HepG2 (cell line): ENCODE measurements around the gene SOCS7. TPM values are rescaled to one million over a fixed set of nuclear protein-coding genes. Genes with fewer than 3 reads are reported as not detected.

ENCODE experiments used
- ATAC-seq: fragments of 200-7000 bp; cut with Tn5 transposase; 3 replicates; pipeline ENCODE4 v1.9.1; 2020; ENCODE audit warnings: mild to moderate bottlenecking, moderate library complexity
- BruUV-seq: library from RNA; stranded (reverse); fragments of 400-500 nt; replicated peaks from 2 replicates; lab custom pipeline; 2021; lab: Mats Ljungman, UMichigan
- CTCF ChIA-PET: fragments of 300-600 bp; formaldehyde crosslinking; extraction: SDS; loops from one replicate; lab custom pipeline; 2021; ENCODE audit warnings: low total read pairs, inconsistent platforms, low intra/inter-chr PET ratio; lab: Yijun Ruan, JAX
- POLR2A ChIA-PET: fragments of 350-600 bp; sonication (Branson Sonifier 250); formaldehyde crosslinking; loops from one replicate; lab custom pipeline; 2020; ENCODE audit warnings: antibody characterized with exemption, inconsistent platforms; lab: Yijun Ruan, JAX
- DNase-seq: peaks from one replicate; pipeline ENCODE4 v3.0.0-alpha.2; 2015; ENCODE audit warnings: low spot score
- FAIRE-seq: peaks from 3 replicates; lab custom pipeline; 2011; peaks lifted over from hg19 to GRCh38; lab: Jason Lieb, UNC
- H2AFZ ChIP-seq: one replicate; pipeline ENCODE4 v1.6.1; 2011; ENCODE audit warnings: low read length, inconsistent platforms
- H3K27ac ChIP-seq: fragments of 300-600 bp; 3 replicates; pipeline ENCODE4 v1.8.0; 2011; ENCODE audit warnings: mixed run types, mild to moderate bottlenecking, mixed read lengths, low read length, inconsistent platforms; ENCODE audit not compliant: insufficient read depth; ENCODE audit errors: extremely low read length
- H3K27me3 ChIP-seq, 2 experiments: fragments of 200-600 bp in 1 of 2; 2 replicates in 1 of 2; 3 replicates in 1 of 2; pipeline versions ENCODE4 v1.6.0 to v1.8.0; 2011; ENCODE audit warnings: low read length in 2 of 2, mild to moderate bottlenecking in 2 of 2, moderate library complexity in 2 of 2, inconsistent platforms in 1 of 2; ENCODE audit not compliant: insufficient read depth in 2 of 2, control insufficient read depth in 1 of 2
- H3K36me3 ChIP-seq, 2 experiments: fragments of 200-600 bp in 1 of 2; replicated peaks in 1 of 2; 2 replicates in 1 of 2; 3 replicates in 1 of 2; pipeline versions ENCODE4 v1.5.1 to v1.8.0; 2011; ENCODE audit warnings: low read length in 2 of 2, inconsistent platforms in 1 of 2; ENCODE audit not compliant: insufficient read depth in 2 of 2, control insufficient read depth in 1 of 2
- H3K4me1 ChIP-seq: 2 replicates; pipeline ENCODE4 v1.5.1; 2012; ENCODE audit warnings: low read length, inconsistent platforms; ENCODE audit not compliant: insufficient read depth
- H3K4me2 ChIP-seq: 2 replicates; pipeline ENCODE4 v1.6.0; 2011; ENCODE audit warnings: low read depth, low read length, inconsistent platforms
- H3K4me3 ChIP-seq, 3 experiments: fragments of 200-600 bp in 1 of 3; sonication (generic), shearing (Covaris generic) in 1 of 3; replicated peaks in 1 of 3; 2 replicates each; pipeline ENCODE4 v1.5.1; 2011 to 2016; ENCODE audit warnings: low read length in 3 of 3, inconsistent platforms in 2 of 3, low read depth in 2 of 3, mild to moderate bottlenecking in 2 of 3, control low read depth in 1 of 3, mixed read lengths in 1 of 3; ENCODE audit not compliant: insufficient read depth in 1 of 3
- H3K79me2 ChIP-seq: one replicate; pipeline ENCODE4 v1.6.1; 2011; ENCODE audit warnings: low read length, inconsistent platforms; ENCODE audit not compliant: insufficient read depth
- H3K9ac ChIP-seq: 2 replicates; pipeline ENCODE4 v1.6.0; 2011; ENCODE audit warnings: mild to moderate bottlenecking, low read depth, low read length, inconsistent platforms; ENCODE audit not compliant: insufficient read depth
- H3K9me3 ChIP-seq: 2 replicates; pipeline ENCODE4 v1.5.1; 2012; ENCODE audit warnings: mild to moderate bottlenecking, low read length
- H4K20me1 ChIP-seq: 2 replicates; pipeline ENCODE4 v1.6.0; 2011; ENCODE audit warnings: inconsistent platforms, mild to moderate bottlenecking, low read length, moderate library complexity; ENCODE audit not compliant: insufficient read depth
- HHEX ChIP-seq: IDR thresholded peaks from 2 replicates; pipeline ENCODE4 v1.6.1; 2016; ENCODE audit warnings: control low read depth
- KMT2A ChIP-seq: sonication (generic); formaldehyde crosslinking; IDR thresholded peaks from 2 replicates; pipeline ENCODE4 v1.4.0; 2020; ENCODE audit warnings: missing genetic modification reagents
- NKX3-1 ChIP-seq: sonication (generic); formaldehyde crosslinking; IDR thresholded peaks from 2 replicates; pipeline ENCODE4 v1.5.0; 2020; ENCODE audit warnings: missing genetic modification reagents
- RBAK ChIP-seq: sonication (generic); formaldehyde crosslinking; IDR thresholded peaks from 2 replicates; pipeline ENCODE4 v1.5.1; 2020; ENCODE audit warnings: mild to moderate bottlenecking, missing genetic modification reagents
- SAP130 ChIP-seq: IDR thresholded peaks from 2 replicates; pipeline ENCODE4 v1.6.1; 2016; ENCODE audit warnings: low read depth
- ZBTB42 ChIP-seq: sonication (generic); formaldehyde crosslinking; IDR thresholded peaks from 2 replicates; pipeline ENCODE4 v1.5.0; 2020; ENCODE audit warnings: mild to moderate bottlenecking, missing genetic modification reagents
- ZNF326 ChIP-seq: sonication (generic); formaldehyde crosslinking; IDR thresholded peaks from 2 replicates; pipeline ENCODE4 v1.4.0; 2020; ENCODE audit warnings: missing genetic modification reagents, borderline replicate concordance
- WGBS: methylation state at CpG from one replicate; pipeline ENCODE4 v1.1.6; 2017; ENCODE audit warnings: low lambda C conversion rate; 5-methylcytosine and 5-hydroxymethylcytosine counted together
- in situ Hi-C: cut with HindIII; loops from 2 replicates; pipeline ENCODE4 v1.10.0; 2017; ENCODE audit warnings: low pct_unique_long_range_greater_than_20kb; ENCODE audit not compliant: extremely low pct_ligation_motif_present
- intact Hi-C: fragments of 100-400 bp; cut with micrococcal nuclease; formaldehyde crosslinking; loops from one replicate; pipeline ENCODE4 v1.10.0; 2022; ENCODE audit not compliant: unreplicated experiment
- polyA plus RNA-seq, 8 experiments: library from polyadenylated mRNA; depleted of rRNA in 3 of 8; stranded (reverse) in 7 of 8; unstranded in 1 of 8; fragments of >200 nt; fragmentation: Illumina TruSeq in 4 of 8; extraction: Trizol in 4 of 8; gene quantifications; 2 replicates each; pipeline versions ENCODE4 v1.2.1 to v1.2.3, GENCODE V29; 2011 to 2016; ENCODE audit warnings: low read depth in 4 of 8, missing spikeins in 1 of 8, mixed read lengths in 1 of 8; ENCODE audit not compliant: insufficient read depth in 1 of 8
- total RNA-seq, 5 experiments: library from RNA; depleted of rRNA; stranded (reverse); fragments of >200 nt; fragmentation: Illumina TruSeq; extraction: Trizol; gene quantifications; 2 replicates each; pipeline ENCODE4 v1.2.3, GENCODE V29; 2016; ENCODE audit warnings: low read depth in 1 of 5
- TF ChIP-seq, protein P1 (sequence below): sonication (generic); formaldehyde crosslinking; IDR thresholded peaks from 2 replicates; pipeline ENCODE4 v1.5.0; 2020; ENCODE audit warnings: missing genetic modification reagents
- TF ChIP-seq, protein P2 (sequence below): fragments of 450-650 bp; IDR thresholded peaks from 2 replicates; pipeline ENCODE4 v1.6.1; 2016

SOCS7 gene
- total and polyA plus RNA-seq, 2 of the 13 experiments (the other 11 are each of a cell fraction or from before 2014, with no cell fraction given) = 19.2 to 24.2 TPM

DNA sequence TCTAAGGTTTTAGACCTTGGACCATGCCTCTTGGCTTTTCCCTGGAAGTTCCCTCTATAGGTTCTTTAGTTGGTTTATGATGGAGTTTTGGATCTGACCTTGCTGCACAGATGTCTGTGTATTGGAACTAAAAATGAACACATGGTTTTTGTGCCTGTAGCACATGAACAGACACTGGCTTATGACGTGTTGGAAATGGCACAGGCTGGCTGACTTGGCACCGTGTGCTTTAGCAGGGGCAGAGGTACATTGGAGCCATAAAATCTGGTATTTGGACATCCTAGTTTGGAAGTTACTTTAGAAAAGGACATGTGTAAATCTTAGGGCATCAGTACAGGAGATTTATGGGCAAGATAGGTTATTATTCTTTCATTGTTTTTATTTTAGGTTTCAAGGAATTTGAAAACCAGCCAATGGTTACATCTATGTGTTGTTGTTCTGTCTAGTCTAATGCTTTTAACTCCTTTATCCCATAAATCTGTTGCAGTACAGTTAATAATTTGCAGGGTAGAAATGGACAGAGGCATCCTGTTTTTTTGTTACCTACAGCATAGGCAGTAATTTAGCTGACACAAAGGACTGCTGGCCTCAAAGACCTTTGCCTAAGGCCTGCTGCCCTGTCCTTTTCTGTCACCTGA is 6.0 kb downstream of the SOCS7 start:
- CTCF ChIA-PET = no interaction called here
- 66% methylated on average over 2 of the region's 2 CpGs for WGBS
- Histone ChIP-seq H3K9ac (no peak overlapping the region), H3K4me2 (peak overlapping the region; percentile 67), H4K20me1 (peaks cover 17% of the 10 kb centered on the region; the same call in 1 of the 2 replicates), H2AFZ (no peak overlapping the region), H3K4me3 (peak overlapping the region in 2 of 3 experiments; percentile 26 to 36; a peak in 2 of 6 replicates), H3K79me2 (peaks cover 85% of the 10 kb centered on the region), H3K9me3 (no peaks in the 10 kb centered on the region), H3K27ac (peak overlapping the region; percentile 63), H3K27me3 (no peaks in the 10 kb centered on the region; a peak in 1 of 5 replicates), H3K4me1 (peaks cover 72% of the 10 kb centered on the region), H3K36me3 (peaks cover 2 to 10% of the 10 kb centered on the region in 2 experiments; a peak in 3 of 5 replicates)
- no peak for DNase-seq
- no peak for FAIRE-seq
- peak; percentile 33; the same call in 1 of the 3 replicates for ATAC-seq
- intact Hi-C loops = no loop called here
- BruUV-seq = no TSS peak
- POLR2A ChIA-PET = interaction anchor here (1.4 to 2.6 kb wide), 3 partner anchors 8 to 58 kb away, joined by 4 to 15 read pairs (median 12); no protein-coding TSS in a partner anchor
- 0 out of 2 replicates have a peak, but pooled peaks have one; percentile 12 for TF ChIP-seq SAP130
- TF ChIP-seq ZNF326 = no peak
- TF ChIP-seq, protein P1, sequence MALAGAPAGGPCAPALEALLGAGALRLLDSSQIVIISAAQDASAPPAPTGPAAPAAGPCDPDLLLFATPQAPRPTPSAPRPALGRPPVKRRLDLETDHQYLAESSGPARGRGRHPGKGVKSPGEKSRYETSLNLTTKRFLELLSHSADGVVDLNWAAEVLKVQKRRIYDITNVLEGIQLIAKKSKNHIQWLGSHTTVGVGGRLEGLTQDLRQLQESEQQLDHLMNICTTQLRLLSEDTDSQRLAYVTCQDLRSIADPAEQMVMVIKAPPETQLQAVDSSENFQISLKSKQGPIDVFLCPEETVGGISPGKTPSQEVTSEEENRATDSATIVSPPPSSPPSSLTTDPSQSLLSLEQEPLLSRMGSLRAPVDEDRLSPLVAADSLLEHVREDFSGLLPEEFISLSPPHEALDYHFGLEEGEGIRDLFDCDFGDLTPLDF (CRISPR knock-in tag) = 0 out of 2 replicates have a peak, but pooled peaks have one; percentile 22
- TF ChIP-seq ZBTB42 (CRISPR knock-in tag) = 0 out of 2 replicates have a peak, but pooled peaks have one; percentile 43
- no peak for TF ChIP-seq HHEX (CRISPR knock-in tag)
- peak; percentile 45; the same call in 1 of the 2 replicates for TF ChIP-seq RBAK (CRISPR knock-in tag)
- no peak for TF ChIP-seq KMT2A (CRISPR knock-in tag)
- 0 out of 2 replicates have a peak, but pooled peaks have one; percentile 19 for TF ChIP-seq NKX3-1 (CRISPR knock-in tag)
- TF ChIP-seq, protein P2, sequence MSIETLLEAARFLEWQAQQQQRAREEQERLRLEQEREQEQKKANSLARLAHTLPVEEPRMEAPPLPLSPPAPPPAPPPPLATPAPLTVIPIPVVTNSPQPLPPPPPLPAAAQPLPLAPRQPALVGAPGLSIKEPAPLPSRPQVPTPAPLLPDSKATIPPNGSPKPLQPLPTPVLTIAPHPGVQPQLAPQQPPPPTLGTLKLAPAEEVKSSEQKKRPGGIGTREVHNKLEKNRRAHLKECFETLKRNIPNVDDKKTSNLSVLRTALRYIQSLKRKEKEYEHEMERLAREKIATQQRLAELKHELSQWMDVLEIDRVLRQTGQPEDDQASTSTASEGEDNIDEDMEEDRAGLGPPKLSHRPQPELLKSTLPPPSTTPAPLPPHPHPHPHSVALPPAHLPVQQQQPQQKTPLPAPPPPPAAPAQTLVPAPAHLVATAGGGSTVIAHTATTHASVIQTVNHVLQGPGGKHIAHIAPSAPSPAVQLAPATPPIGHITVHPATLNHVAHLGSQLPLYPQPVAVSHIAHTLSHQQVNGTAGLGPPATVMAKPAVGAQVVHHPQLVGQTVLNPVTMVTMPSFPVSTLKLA = 0 out of 2 replicates have a peak, but pooled peaks have one; percentile 22
- in situ Hi-C loops = no loop called here
